Stimulated activated CD8-positive, alpha-beta memory T cell treated with anti-CD3 and anti-CD28 coated beads, Interleukin-7, amount 100 ng/mL, for 24 hours (primary cell): ENCODE data around the gene DLGAP1.

Experiments
- DNase-seq: peaks from one replicate; pipeline ENCODE4 v3.0.0-alpha.2; 2020; ENCODE audit warnings: low read depth

The DLGAP1 gene

DNA sequence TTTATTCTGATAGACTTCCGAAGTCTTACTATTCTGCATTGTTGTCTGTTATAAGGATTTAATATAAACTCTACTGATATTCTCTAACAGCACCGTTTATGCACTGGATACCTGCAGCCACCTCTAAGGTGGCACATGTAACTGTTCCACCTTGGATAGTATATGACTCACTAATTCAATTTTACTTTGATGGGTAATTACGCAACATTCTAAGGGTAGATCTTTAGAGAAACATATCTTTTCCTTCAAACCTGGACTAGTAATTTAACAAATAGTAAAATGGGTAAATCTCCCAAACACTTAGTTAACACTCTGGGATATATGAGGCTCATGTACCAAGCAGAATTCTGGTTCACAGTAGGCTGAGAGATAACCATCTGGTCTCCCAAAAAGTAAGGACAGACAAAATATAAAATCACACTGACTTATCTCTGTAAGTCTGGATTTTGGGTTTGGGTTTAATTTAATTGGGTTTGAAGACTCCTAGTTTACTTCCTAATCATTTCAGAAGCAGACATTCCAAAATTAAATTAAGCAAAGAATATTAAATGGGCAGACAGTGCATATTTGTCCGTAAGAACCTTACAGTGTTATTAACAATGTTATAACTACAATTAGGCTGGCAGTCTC lies 590.3 kb downstream of the DLGAP1 start:
- no peak for DNase-seq

DNA sequence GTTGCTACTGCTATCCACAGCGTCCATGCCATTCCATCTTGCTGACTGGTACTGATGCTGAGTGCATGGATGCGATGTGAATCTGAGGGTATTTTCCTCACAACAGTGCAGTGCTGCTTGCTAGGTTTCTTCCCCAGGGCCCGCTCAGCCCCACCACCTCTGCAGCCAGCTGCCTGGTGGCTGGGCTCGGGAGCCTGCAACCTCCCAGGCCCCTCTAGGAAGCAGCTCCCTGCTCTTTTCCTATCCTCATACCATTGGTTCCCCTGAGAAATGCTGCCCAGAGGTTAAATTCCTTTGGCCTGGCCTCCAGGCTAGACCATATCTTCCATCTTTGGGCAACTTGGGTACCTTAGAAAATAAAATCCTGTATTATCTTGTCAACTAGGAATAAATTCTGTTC lies 591.5 kb downstream of the DLGAP1 start:
- no peak for DNase-seq

DNA sequence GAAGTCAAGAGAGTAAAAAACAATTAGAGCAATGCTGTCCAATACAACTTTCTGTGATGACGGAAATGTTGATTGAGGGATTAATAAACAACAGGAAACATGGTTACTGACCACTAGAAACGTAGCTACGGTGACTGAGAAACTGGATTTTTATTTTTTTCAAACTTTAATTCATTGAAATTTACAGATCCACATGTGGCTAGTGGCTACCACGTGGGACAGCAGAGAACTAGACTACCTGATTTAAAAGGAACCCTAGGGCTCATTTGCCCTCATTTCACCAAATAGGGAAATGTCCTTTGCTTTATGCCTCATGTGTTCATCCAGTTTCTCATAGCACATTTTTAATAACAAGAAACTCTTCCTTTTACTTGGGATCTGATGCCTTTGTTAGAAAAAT lies 592.1 kb downstream of the DLGAP1 start:
- no peak for DNase-seq

DNA sequence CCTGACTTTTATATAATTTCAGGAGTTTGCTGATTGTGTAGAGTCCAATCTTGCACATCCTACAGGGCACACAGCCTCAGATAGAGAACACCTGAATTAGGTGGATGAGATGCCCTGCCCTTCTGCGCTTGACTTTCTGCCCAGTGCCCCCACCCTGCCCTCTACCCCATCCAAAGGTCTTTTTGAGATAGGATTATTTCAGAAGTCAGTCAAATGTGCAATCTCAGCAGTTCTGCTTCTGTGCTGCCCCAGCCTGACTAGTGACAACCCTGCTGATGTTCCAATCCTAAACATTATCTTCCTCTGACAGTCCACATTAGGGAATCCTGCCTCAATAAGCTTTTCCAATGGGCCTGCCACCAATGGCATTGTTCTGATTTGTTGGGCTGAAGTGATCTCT lies 593.6 kb downstream of the DLGAP1 start:
- no peak for DNase-seq

DNA sequence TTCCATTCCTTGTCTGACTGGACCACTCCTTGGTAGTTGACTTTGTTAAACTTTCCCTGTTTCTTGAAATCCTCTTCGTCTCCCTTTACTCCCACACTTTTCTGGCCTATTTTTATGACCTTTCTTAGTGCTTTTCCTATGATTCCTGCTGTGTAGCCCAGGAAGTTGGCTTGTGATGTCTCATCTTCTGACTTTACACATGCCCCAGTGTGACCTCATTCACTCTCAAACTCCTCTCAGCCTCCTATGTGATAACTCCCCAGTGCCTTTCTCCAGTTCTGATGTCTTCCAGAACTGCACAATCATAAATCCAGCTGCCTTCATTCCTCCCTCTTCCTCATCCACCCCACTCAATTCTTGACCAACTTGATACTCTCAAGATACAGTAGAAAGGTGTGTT lies 597.6 kb downstream of the DLGAP1 start:
- DNase-seq = no peak

DNA sequence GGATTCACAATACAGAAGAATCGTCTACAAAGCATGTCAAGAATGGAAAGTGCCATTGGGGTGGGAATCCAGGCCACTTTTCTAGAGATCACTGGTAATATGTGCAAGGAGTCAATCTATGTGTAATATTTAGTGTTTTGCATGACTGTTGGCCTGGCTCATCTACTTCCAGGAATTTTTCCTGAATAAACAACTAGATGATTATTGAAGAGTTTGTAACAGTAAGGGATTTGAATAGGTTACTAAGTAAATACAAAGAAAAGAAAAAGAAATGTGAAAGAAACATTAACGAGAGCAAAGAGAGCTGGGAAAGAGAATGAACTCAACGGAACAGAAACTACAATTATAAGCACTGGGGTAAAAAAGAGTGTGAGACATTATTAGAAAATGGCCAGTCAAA lies 599.1 kb downstream of the DLGAP1 start:
- no peak for DNase-seq

DNA sequence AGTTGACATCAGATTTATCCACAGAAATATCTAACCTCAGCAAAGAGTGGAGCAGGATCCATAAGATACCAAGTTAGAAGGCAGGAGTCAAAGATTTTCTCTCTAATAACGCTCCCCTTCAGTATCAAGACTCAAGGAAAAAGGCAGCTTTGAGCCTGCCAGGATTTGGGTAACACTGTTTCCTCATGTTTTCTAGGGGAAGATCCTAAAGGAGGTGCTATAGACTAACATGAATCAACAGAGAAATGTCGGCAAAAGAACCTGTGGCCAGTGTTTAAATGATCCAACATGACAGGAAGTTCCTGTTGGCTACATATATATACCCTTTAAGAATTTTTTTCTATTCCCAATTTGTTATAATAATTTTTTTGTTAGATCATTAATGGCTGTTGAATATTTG lies 602.8 kb downstream of the DLGAP1 start:
- no peak for DNase-seq

DNA sequence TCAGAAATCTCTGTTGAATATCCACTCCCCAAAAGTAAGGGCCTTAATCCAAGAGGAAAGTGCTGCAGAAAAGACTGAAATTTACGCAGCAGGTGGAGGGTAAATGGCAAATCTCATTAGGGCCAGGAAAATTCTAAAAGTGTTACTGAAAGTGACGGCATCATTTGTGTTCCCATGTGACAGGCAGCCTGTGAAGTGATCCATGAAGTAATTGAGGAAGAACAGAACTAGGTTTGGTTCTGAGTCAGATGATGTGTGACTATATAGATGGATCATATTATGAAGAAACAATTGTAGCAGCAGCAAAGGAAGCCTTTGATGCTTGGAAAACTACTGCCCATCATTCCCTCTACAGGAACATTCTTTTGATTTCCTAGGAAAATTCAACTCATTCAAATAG lies 603.9 kb downstream of the DLGAP1 start:
- no peak for DNase-seq

DNA sequence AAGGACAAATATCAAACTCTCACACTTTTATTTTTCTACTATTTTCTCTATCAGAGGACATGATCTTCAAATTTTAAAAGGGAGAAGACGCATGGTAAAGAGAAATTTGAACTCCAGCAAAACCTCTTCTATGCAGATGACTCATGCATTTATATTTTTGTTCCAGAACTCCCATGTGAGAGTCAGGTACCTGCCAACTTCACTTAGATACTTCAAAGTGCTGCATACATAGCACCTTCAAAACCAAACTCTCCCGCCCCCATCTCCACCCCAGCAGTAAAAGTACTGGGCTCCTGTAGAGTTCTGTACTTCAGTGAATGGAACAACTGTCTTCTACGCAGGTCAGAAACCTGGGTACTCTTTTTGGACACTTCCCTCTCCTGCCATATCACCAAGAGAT lies 606.8 kb downstream of the DLGAP1 start:
- DNase-seq = no peak

DNA sequence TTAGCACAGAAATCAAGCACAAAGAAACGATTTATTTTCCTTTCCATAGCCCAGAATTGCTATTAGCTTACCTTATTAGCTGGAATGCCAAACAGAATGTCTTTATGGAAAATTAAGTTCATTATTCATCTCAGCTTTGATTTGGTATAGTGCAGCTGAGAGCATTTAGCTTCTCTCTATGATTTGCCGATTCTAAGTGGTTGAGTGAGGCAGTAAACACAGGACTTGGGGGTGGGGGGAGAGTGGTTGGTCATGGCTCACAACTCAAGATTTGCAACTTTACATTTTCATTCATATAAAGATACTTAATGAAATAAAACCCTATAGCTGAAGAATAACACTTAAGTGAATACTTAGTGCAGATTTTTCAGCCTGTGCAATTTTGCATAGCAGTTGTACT lies 609.9 kb downstream of the DLGAP1 start:
- DNase-seq = no peak

DNA sequence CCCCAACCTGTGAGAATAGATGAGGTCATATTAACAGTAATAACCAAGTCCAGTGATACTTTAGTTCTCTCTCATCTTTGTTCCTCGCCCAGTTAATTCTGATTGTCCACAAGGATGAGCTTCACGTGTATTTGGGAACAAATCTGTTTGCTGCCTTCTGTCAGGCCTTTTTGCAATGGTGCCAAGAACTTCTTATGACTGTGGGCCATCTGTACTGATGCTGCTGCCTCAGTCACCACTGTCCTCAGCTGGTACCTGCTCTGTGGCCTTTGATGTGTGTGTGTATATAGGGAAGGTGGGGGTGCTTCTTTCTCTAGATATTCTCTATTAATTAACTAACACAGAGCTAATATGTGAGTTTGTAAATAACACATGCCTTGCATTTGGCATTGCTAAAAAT lies 612.3 kb downstream of the DLGAP1 start:
- DNase-seq = no peak

DNA sequence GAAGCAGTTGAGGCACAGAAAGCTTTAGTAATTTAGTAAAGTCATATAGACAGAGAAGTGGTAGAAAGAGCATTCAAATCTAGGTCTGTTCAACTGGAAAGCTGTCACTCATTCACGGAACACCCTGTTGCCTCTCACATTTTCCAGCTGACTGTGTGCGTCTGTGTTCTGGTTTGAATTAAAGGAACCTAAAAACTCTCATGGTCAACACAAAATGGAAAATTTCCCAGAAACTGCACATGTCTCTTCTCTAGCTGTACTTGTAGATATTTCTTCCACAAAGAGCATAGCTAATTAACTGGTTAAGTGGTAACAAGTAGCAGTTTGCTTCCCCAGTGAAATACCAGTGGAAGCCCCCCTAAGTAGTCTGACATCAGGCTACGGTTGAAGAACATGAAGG lies 614.3 kb downstream of the DLGAP1 start:
- no peak for DNase-seq

DNA sequence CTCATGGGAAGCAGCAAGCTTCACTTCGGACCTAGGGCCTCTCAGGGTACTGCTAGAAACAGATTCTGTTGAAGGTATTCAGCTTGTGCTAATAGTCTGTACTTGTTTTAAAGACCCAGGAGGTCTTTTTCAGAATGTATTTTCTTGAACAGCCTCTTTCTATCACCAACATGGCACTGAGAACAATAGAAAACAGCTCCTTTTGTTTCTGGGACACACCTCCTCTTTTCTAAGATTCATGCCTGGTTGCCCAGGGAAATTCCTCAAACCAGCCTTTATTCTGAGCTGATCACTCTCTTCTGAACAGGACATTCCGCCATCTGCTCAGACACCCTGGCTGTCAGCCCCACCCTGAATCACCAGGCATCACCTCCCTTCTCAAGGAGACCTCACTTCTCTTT lies 615.5 kb downstream of the DLGAP1 start:
- no peak for DNase-seq

DNA sequence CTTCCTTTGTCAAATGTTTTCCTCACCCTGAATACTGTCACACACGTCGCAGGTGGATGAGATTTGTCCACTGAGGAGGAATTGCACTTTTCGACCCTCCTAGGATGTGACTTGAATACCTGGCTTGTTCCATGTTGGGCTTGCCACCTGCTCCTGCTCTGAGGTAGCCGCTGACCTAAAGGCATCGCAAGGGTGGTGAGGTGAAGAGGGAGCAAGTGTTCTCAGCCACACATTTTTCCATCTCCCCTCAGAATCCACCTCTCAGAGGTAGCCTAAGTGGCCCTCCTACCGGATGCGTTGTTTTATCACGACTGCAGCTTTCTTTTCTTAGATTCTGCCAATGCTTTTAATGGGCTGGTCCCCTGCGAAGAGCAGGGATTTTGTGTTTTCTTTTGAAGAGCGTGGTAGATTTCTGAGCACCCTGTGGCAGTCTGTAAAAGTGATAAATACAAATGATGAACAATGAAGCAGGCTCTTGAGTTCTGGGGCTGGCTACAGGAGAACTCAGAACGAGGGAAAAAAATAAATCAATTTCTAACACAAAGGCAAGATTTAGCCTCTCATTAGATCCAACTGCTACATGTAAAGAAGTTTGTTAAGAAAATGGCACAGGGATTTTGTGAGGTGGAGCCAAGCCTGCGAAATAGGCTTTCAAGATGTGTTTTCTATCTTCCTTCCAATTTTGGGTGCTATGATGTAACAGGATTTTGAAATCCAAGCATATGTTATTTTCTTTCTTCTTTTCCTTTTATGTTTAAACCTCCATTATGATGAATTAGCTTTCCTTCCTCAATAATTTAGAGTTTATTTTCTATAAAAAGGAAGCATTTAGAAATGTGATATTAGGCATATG lies 618.4 kb downstream of the DLGAP1 start:
- no peak for DNase-seq

DNA sequence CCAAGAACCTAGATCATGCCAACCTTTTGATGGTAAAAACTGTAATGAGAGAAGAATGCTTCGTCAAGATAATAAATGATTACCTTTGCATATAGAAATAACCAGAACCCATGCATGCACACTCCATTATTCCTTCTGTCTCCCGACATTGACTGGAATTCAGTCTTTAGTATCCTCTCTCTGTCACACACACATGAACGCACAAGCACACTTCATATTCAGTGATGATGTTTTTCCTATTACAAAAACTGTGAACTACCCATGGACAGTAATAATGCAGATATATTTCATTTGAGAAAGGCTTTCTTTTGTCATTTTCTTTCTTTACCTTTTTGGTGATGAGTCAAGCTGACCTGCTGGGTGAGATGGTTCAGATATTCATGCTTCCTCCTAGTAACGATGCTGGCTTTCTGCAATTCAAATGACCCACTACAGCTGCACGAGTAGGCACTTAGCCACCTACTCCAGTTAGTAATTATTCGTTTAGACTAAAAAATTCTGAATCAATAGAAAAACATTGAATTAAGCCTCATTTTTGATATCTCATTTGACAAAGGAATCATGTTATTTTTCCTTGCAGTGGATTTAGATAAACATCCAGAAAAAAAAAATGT lies 623.0 kb downstream of the DLGAP1 start:
- no peak for DNase-seq

DNA sequence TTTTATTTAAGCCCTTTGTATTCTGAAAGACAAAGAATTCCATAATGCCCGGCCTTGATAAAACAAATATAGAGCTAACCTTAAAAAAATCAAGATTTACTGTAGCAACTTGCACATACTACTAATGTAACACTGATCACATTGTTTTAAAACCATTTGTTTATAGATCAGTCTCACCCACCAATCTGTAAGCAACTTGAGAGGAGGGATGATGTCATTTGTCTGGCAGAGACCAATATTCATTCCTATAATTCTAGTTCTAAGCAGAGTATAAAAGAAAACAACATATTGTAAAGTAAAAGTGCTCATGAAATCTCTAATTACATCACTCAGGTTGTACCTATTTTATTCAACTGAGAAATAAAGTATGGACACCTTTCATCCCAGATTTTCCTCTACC lies 624.5 kb downstream of the DLGAP1 start:
- no peak for DNase-seq

DNA sequence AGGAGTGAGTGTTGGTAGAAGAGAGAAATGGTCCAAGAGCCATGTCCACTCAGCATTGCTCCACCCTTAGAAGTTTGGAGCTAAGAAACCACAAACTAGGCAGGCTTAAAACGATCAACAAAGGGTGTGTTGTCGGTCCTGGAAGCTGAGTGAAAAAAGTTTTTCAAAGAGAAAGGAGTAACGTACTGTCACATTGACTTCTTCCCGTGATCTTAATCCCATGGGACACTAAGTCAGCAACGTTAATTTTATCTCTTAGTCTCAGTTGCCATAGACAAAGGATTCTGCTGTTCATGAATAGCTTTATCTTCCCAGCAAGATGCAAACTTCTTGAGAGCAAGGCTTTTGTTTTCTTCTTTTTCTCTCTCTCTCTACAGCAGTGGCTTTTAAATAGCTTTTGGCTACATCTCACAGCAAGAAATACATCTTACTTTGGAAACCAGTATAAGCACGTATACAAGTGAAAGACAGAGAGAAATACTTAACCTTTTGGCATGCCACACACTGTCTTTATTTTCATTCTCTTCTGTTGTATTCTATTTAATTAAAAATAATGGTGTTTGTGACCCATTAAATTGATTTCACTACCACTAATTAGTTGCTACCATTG lies 627.8 kb downstream of the DLGAP1 start:
- DNase-seq = no peak

DNA sequence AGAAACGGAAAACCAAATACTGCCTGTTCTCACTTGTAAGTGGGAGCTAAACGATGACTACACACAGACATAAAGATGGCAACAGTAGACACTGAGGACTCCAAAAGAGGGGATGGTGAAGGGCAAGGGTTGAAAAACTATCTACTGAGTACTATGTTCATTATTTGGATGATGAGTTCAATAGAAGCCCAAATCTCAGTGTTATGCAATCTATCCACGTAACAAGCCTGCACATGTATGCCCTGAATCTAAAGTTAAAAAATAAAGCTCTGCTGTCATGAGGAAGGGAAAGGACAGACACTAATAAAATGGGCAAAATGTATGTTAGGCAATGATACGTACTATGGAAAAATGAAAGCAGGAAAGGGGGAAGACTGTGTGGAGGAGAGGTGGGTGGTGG lies 629.1 kb downstream of the DLGAP1 start:
- DNase-seq = no peak

DNA sequence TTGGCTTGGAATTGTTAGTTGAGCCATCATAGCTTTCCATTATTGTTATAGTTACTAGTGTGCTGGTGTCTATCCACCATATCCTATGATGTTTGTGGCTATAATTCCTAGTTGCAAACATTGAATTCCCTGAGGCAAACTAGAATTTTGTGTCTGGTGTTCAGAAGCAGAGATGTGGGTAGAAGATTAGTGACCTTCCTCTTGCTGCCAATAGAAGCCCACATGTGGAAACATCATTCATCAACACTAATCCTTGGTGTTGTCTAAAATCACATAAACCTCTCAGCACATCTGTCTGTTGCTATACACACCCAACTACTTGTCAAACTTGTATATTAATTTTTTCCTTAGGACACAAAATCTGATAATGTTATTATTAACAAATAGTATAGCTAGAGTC lies 631.0 kb downstream of the DLGAP1 start:
- DNase-seq = no peak

DNA sequence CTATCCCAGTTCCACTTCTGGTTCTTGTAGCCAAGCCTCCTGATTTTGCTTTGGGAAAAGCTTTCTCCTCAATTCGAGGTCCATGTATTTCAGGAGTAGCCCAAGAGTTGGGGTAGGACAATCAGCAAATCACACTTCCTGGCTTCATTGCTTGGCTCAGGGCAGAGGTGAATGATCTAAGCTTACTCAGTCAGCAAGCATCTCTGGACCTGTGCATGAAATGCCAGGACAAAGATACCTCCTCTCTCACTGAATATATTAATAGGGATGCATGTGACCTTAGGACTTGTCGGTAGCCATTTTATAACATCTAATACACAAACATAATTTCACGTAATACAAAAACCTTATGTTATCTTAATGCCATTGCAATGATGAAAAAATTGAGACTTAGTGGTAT lies 632.0 kb downstream of the DLGAP1 start:
- no peak for DNase-seq

DNA sequence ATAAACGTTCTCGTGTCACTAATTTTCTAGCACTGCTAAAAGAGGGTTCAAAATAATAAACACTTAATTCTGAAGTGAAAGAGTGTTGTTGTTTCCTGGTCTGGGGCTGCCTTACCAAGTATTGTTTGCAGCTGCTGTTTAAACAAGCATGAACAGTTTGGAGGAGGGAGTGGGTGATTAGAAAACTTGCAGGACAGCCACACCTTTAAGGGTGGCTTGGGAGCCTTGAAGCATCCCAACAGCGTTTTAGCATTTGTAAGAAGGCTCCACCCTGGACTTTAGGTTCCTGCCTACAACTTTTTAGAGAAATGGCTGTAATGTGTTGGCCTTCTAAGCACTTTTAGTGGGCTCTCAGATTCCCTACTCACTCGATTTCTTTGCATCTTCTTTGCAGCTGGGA lies 633.6 kb downstream of the DLGAP1 start:
- no peak for DNase-seq

DNA sequence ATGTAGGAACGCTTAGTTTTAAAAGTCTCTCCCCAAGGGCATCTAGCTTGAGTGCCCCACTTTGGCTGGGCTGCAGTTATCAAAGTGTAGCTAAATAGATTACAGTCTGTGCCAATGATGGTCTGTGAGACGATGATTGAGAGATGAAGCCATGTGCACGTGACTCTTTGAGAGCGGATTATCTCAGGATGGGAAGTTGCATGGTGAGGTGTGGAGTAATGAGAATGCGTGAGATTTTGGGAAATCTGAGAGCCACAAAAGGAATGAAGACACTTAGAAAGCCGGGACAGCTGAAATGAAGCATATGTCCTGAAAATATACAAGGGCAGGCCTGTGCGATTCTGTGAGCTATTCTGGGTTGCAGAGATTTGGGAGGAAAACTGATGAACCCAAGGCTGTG lies 635.1 kb downstream of the DLGAP1 start:
- no peak for DNase-seq
